ENCODE results near the gene ZNF608. TPM values are rescaled to one million over a fixed set of nuclear protein-coding genes. Genes with fewer than 3 reads are reported as not detected.

ZNF608 gene
- total and polyA plus RNA-seq, 2 experiments from 2014 or later, result 20.5 to 42.4 TPM

GRCh38 chr5:124790301-124790894 lies 44.0 kb upstream of the ZNF608 start (continued):
- TF ChIP-seq, protein P1, sequence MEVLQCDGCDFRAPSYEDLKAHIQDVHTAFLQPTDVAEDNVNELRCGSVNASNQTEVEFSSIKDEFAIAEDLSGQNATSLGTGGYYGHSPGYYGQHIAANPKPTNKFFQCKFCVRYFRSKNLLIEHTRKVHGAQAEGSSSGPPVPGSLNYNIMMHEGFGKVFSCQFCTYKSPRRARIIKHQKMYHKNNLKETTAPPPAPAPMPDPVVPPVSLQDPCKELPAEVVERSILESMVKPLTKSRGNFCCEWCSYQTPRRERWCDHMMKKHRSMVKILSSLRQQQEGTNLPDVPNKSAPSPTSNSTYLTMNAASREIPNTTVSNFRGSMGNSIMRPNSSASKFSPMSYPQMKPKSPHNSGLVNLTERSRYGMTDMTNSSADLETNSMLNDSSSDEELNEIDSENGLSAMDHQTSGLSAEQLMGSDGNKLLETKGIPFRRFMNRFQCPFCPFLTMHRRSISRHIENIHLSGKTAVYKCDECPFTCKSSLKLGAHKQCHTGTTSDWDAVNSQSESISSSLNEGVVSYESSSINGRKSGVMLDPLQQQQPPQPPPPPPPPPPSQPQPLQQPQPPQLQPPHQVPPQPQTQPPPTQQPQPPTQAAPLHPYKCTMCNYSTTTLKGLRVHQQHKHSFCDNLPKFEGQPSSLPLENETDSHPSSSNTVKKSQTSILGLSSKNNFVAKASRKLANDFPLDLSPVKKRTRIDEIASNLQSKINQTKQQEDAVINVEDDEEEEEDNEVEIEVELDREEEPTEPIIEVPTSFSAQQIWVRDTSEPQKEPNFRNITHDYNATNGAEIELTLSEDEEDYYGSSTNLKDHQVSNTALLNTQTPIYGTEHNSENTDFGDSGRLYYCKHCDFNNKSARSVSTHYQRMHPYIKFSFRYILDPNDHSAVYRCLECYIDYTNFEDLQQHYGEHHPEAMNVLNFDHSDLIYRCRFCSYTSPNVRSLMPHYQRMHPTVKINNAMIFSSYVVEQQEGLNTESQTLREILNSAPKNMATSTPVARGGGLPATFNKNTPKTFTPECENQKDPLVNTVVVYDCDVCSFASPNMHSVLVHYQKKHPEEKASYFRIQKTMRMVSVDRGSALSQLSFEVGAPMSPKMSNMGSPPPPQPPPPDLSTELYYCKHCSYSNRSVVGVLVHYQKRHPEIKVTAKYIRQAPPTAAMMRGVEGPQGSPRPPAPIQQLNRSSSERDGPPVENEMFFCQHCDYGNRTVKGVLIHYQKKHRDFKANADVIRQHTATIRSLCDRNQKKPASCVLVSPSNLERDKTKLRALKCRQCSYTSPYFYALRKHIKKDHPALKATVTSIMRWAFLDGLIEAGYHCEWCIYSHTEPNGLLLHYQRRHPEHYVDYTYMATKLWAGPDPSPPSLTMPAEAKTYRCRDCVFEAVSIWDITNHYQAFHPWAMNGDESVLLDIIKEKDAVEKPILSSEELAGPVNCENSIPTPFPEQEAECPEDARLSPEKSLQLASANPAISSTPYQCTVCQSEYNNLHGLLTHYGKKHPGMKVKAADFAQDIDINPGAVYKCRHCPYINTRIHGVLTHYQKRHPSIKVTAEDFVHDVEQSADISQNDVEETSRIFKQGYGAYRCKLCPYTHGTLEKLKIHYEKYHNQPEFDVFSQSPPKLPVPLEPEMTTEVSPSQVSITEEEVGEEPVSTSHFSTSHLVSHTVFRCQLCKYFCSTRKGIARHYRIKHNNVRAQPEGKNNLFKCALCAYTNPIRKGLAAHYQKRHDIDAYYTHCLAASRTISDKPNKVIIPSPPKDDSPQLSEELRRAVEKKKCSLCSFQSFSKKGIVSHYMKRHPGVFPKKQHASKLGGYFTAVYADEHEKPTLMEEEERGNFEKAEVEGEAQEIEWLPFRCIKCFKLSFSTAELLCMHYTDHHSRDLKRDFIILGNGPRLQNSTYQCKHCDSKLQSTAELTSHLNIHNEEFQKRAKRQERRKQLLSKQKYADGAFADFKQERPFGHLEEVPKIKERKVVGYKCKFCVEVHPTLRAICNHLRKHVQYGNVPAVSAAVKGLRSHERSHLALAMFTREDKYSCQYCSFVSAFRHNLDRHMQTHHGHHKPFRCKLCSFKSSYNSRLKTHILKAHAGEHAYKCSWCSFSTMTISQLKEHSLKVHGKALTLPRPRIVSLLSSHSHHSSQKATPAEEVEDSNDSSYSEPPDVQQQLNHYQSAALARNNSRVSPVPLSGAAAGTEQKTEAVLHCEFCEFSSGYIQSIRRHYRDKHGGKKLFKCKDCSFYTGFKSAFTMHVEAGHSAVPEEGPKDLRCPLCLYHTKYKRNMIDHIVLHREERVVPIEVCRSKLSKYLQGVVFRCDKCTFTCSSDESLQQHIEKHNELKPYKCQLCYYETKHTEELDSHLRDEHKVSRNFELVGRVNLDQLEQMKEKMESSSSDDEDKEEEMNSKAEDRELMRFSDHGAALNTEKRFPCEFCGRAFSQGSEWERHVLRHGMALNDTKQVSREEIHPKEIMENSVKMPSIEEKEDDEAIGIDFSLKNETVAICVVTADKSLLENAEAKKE (CRISPR knock-in tag; IDR thresholded peaks at IDR 0.05), result no peak

DNA sequence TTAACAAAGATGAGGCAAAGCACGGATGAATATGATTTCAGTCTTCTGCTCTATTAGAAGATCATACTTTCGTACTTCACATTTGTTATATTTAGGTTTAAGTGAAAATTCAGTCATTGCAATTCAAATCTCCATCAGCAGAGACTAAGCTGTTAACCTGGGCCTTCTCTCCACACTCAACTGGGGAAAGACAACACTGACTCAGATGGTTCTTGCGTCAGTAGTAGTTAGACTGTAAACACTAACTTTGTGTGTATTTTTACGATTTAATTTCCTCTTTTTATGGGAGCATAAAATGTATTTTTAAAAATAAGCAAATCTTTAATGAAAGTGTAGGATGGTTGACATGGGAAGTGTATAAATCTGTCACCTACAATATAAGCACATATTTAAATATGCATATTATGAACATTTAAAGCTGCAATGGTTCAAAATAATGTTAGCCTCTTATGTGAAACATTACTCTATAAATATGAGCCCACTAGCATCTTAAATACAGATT lies 42.7 kb upstream of the ZNF608 start:
- H3K27me3 ChIP-seq (ENCODE audit: insufficient read depth), result no peaks in the 10 kb centered on the region
- no peak overlapping the region for H3K4me3 Mint-ChIP-seq
- no peak overlapping the region for H3K4me3 ChIP-seq
- H2AFZ ChIP-seq, result no peak overlapping the region
- no peaks in the 10 kb centered on the region for H3K79me2 ChIP-seq (replicated peaks; ENCODE audit: insufficient read depth)
- H3K9me3 Mint-ChIP-seq, result no peaks in the 10 kb centered on the region; the same call in 2 of the 3 replicates
- no peaks in the 10 kb centered on the region for H3K4me1 ChIP-seq (ENCODE audit: insufficient read depth)
- H3K27ac Mint-ChIP-seq, result no peak overlapping the region
- no peak overlapping the region for H3K4me2 ChIP-seq
- H3K36me3 Mint-ChIP-seq (ENCODE audit: low read depth), result no peaks in the 10 kb centered on the region
- no peaks in the 10 kb centered on the region for H3K4me1 Mint-ChIP-seq
- H3F3A ChIP-seq (replicated peaks; ENCODE audit: low read depth), result no peaks in the 10 kb centered on the region
- ATAC-seq (no peak), DNase-seq (ENCODE audit: low spot score) (no peak)
- peaks cover 10% of the 10 kb centered on the region; the same call in 1 of the 2 replicates for H3K9me2 ChIP-seq (ENCODE audit: insufficient read depth)
- no peaks in the 10 kb centered on the region for H3K36me3 ChIP-seq (ENCODE audit: insufficient read depth)
- H3K27me3 Mint-ChIP-seq (ENCODE audit: insufficient read depth, low read depth, poor library complexity), result peaks cover 4% of the 10 kb centered on the region
- H3K27ac ChIP-seq (ENCODE audit: low read depth), result no peak overlapping the region
- no peaks in the 10 kb centered on the region for H4K20me1 ChIP-seq (replicated peaks; ENCODE audit: insufficient read depth)
- TF ChIP-seq ZNF331 (CRISPR knock-in tag; IDR thresholded peaks at IDR 0.05; ENCODE audit: low read depth) (no peak), EZH2phosphoT487 (IDR thresholded peaks at IDR 0.05; ENCODE audit: unreplicated experiment) (no peak), CREB1 (CRISPR knock-in tag; IDR thresholded peaks at IDR 0.05; ENCODE audit: low read depth) (no peak), POLR2AphosphoS5 (IDR thresholded peaks at IDR 0.05; ENCODE audit: low read depth) (no peak), ZNF114 (CRISPR knock-in tag; IDR thresholded peaks at IDR 0.05) (no peak), REST (IDR thresholded peaks at IDR 0.05; ENCODE audit: unreplicated experiment) (no peak), STAT1 (IDR thresholded peaks at IDR 0.05; ENCODE audit: unreplicated experiment) (no peak)
- TF ChIP-seq, protein P2, sequence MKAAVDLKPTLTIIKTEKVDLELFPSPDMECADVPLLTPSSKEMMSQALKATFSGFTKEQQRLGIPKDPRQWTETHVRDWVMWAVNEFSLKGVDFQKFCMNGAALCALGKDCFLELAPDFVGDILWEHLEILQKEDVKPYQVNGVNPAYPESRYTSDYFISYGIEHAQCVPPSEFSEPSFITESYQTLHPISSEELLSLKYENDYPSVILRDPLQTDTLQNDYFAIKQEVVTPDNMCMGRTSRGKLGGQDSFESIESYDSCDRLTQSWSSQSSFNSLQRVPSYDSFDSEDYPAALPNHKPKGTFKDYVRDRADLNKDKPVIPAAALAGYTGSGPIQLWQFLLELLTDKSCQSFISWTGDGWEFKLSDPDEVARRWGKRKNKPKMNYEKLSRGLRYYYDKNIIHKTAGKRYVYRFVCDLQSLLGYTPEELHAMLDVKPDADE (IDR thresholded peaks at IDR 0.05), result no peak
- TF ChIP-seq, protein P3, sequence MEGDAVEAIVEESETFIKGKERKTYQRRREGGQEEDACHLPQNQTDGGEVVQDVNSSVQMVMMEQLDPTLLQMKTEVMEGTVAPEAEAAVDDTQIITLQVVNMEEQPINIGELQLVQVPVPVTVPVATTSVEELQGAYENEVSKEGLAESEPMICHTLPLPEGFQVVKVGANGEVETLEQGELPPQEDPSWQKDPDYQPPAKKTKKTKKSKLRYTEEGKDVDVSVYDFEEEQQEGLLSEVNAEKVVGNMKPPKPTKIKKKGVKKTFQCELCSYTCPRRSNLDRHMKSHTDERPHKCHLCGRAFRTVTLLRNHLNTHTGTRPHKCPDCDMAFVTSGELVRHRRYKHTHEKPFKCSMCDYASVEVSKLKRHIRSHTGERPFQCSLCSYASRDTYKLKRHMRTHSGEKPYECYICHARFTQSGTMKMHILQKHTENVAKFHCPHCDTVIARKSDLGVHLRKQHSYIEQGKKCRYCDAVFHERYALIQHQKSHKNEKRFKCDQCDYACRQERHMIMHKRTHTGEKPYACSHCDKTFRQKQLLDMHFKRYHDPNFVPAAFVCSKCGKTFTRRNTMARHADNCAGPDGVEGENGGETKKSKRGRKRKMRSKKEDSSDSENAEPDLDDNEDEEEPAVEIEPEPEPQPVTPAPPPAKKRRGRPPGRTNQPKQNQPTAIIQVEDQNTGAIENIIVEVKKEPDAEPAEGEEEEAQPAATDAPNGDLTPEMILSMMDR (conservative IDR thresholded peaks at IDR 0.05; ENCODE audit: low read depth in 2 of 2), result no peak

Data from GM23338 (cell line).